ENCODE measurements around the gene TRMT61A. TPM values are rescaled to one million over a fixed set of nuclear protein-coding genes. Genes with fewer than 3 reads are reported as not detected.

TRMT61A gene
- total and polyA plus RNA-seq, 9 of the 15 experiments (the other 6 are each of a cell fraction or from before 2014, with no cell fraction given): 0.10 to 24.8 (median 5.1) TPM

GRCh38 chr14:103480595-103480994 is 48.4 kb upstream of the TRMT61A start (continued):
- TF ChIP-seq ARID4B (CRISPR knock-in tag; IDR thresholded peaks at IDR 0.05) (no peak), NCOA1 (IDR thresholded peaks at IDR 0.05; ENCODE audit: low read depth) (no peak)

GRCh38 chr14:103483600-103483999 is 45.4 kb upstream of the TRMT61A start:
- H3K9me3 ChIP-seq (replicated peaks; ENCODE audit: control insufficient read depth, insufficient read depth, low read depth, low read length): no peaks in the 10 kb centered on the region
- in situ Hi-C loops (cut with MboI): no loop called here
- DNase-seq (ENCODE audit: extremely low read depth in 1 of 4, low spot score in 3 of 4) (no peak), ATAC-seq (no peak), FAIRE-seq (no peak)
- no peaks in the 10 kb centered on the region for H3K27me3 ChIP-seq (ENCODE audit: control insufficient read depth in 2 of 2, insufficient read depth in 2 of 2, low read length in 2 of 2)
- H4K20me1 ChIP-seq (replicated peaks; ENCODE audit: control insufficient read depth, insufficient read depth, low read length): no peaks in the 10 kb centered on the region
- H3K79me2 ChIP-seq (ENCODE audit: control insufficient read depth, insufficient read depth, low read length): no peaks in the 10 kb centered on the region
- H3K9me1 ChIP-seq (ENCODE audit: control insufficient read depth, insufficient read depth, low read length): no peaks in the 10 kb centered on the region
- H3K36me3 ChIP-seq (ENCODE audit: control insufficient read depth, insufficient read depth, low read length): peaks cover 60% of the 10 kb centered on the region
- CTCF ChIA-PET (ENCODE audit: low intra/inter-chr PET ratio): no interaction called here
- WGBS (ENCODE audit: insufficient coverage, low coverage, missing lambda C conversion rate): 82% methylated on average over 5 of the region's 5 CpGs
- POLR2A ChIA-PET: no interaction called here
- no peak overlapping the region for H2AFZ ChIP-seq (ENCODE audit: low read depth, low read length)
- no peak overlapping the region for H3K27ac ChIP-seq (ENCODE audit: extremely low read depth, low read depth, low read length)
- no peaks in the 10 kb centered on the region for H3K4me1 ChIP-seq (replicated peaks in 1 of 2; ENCODE audit: control insufficient read depth in 2 of 2, insufficient read depth in 2 of 2, low read length in 2 of 2)
- H3K9ac ChIP-seq (ENCODE audit: insufficient read depth in 1 of 2, low read depth in 2 of 2, low read length in 2 of 2): no peak overlapping the region
- H3K4me2 ChIP-seq (ENCODE audit: insufficient read depth, low read length): no peak overlapping the region
- H3K4me3 ChIP-seq: no peak overlapping the region
- TF ChIP-seq, protein P1, sequence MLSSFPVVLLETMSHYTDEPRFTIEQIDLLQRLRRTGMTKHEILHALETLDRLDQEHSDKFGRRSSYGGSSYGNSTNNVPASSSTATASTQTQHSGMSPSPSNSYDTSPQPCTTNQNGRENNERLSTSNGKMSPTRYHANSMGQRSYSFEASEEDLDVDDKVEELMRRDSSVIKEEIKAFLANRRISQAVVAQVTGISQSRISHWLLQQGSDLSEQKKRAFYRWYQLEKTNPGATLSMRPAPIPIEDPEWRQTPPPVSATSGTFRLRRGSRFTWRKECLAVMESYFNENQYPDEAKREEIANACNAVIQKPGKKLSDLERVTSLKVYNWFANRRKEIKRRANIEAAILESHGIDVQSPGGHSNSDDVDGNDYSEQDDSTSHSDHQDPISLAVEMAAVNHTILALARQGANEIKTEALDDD (IDR thresholded peaks at IDR 0.05): no peak
- TF ChIP-seq RBFOX2 (IDR thresholded peaks at IDR 0.05; ENCODE audit: low read depth, low read length) (no peak), BMI1 (IDR thresholded peaks at IDR 0.05; ENCODE audit: low read length) (no peak), JUNB (CRISPR knock-in tag; conservative IDR thresholded peaks at IDR 0.05) (no peak), POU5F1 (IDR thresholded peaks at IDR 0.05; ENCODE audit: borderline replicate concordance, low read depth, low read length, partially characterized antibody) (no peak)
- TF ChIP-seq, protein P2, sequence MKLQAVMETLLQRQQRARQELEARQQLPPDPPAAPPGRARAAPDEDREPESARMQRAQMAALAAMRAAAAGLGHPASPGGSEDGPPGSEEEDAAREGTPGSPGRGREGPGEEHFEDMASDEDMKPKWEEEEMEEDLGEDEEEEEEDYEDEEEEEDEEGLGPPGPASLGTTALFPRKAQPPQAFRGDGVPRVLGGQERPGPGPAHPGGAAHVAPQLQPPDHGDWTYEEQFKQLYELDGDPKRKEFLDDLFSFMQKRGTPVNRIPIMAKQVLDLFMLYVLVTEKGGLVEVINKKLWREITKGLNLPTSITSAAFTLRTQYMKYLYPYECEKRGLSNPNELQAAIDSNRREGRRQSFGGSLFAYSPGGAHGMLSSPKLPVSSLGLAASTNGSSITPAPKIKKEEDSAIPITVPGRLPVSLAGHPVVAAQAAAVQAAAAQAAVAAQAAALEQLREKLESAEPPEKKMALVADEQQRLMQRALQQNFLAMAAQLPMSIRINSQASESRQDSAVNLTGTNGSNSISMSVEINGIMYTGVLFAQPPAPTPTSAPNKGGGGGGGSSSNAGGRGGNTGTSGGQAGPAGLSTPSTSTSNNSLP (IDR thresholded peaks at IDR 0.05; ENCODE audit: borderline replicate concordance, low read depth, low read length): no peak
- TSS peak; percentile 23 for BruUV-seq (replicated peaks)
- intact Hi-C loops (cut with micrococcal nuclease): no loop called here

Data from K562 (cell line).